Chondrocyte (in vitro differentiated cells): ENCODE measurements around the gene ITGB4. TPM values are rescaled to one million over a fixed set of nuclear protein-coding genes. Genes with fewer than 3 reads are reported as not detected.
A peak's percentile ranks its signal among the peaks of the same experiment; 100 is the strongest.

Source experiments
- DNase-seq: peaks from one replicate; pipeline ENCODE4 v3.0.0; 2021; ENCODE audit warnings: mixed read lengths, low spot score
- H3K27ac Mint-ChIP-seq: one replicate; pipeline ENCODE4 v1.8.0; 2021; ENCODE audit warnings: mild to moderate bottlenecking, moderate library complexity, mixed read lengths; ENCODE audit not compliant: unreplicated experiment
- H3K27me3 Mint-ChIP-seq: 2 replicates; pipeline ENCODE4 v1.8.0; 2021; ENCODE audit warnings: low read depth, mixed read lengths
- H3K36me3 Mint-ChIP-seq: 2 replicates; pipeline ENCODE4 v1.8.0; 2021; ENCODE audit warnings: low read depth, mixed read lengths
- H3K4me1 Mint-ChIP-seq: 2 replicates; pipeline ENCODE4 v1.8.0; 2021; ENCODE audit warnings: low read depth, mild to moderate bottlenecking, mixed read lengths
- H3K4me3 Mint-ChIP-seq: one replicate; pipeline ENCODE4 v1.8.0; 2021; ENCODE audit warnings: mild to moderate bottlenecking, moderate library complexity, mixed read lengths; ENCODE audit not compliant: unreplicated experiment
- H3K9me3 Mint-ChIP-seq: 2 replicates; pipeline ENCODE4 v1.8.0; 2021; ENCODE audit warnings: low read depth, mixed read lengths
- CTCF ChIP-seq: fragments of 200-600 bp; sonication (generic); IDR thresholded peaks from 2 replicates; pipeline ENCODE4 v1.5.0; 2021; ENCODE audit warnings: antibody characterized with exemption, mild to moderate bottlenecking, moderate library complexity
- total RNA-seq: library from RNA; stranded (reverse); gene quantifications from 3 replicates; pipeline ENCODE4 v1.2.1, GENCODE V29; 2021

The ITGB4 gene
- total RNA-seq, 1 donor from 2014 or later = 5.6 TPM

- Mint-ChIP-seq H3K27me3 (no peaks in the 10 kb centered on the region), H3K4me1 (peaks cover 25% of the 10 kb centered on the region), H3K27ac (no peak overlapping the region), H3K4me3 (no peak overlapping the region), H3K36me3 (peaks cover 20% of the 10 kb centered on the region), H3K9me3 (no peaks in the 10 kb centered on the region)
- DNase-seq = no peak
- no peak for TF ChIP-seq CTCF
Observed at GRCh38 chr17:75773808-75774470, 52.7 kb downstream of the ITGB4 start.

- Mint-ChIP-seq H3K27me3 (no peaks in the 10 kb centered on the region), H3K9me3 (no peaks in the 10 kb centered on the region), H3K36me3 (peaks cover 21% of the 10 kb centered on the region), H3K27ac (peak overlapping the region; percentile 18), H3K4me3 (no peak overlapping the region), H3K4me1 (peaks cover 26% of the 10 kb centered on the region)
- no peak for TF ChIP-seq CTCF
- no peak for DNase-seq
Observed at GRCh38 chr17:75774471-75774990, 53.3 kb downstream of the ITGB4 start.

GRCh38 chr17:75774991-75775668, 53.9 kb downstream of the ITGB4 start:
- Mint-ChIP-seq H3K36me3 (peaks cover 23% of the 10 kb centered on the region), H3K9me3 (no peaks in the 10 kb centered on the region), H3K4me3 (no peak overlapping the region), H3K27ac (peak overlapping the region; percentile 59), H3K4me1 (peaks cover 32% of the 10 kb centered on the region), H3K27me3 (no peaks in the 10 kb centered on the region)
- no peak for DNase-seq
- TF ChIP-seq CTCF = no peak

GRCh38 chr17:75776386-75777295, 55.4 kb downstream of the ITGB4 start:
- Mint-ChIP-seq H3K4me3 (peak overlapping the region; percentile 90), H3K27ac (peak overlapping the region; percentile 76), H3K27me3 (no peaks in the 10 kb centered on the region), H3K9me3 (no peaks in the 10 kb centered on the region), H3K36me3 (peaks cover 23% of the 10 kb centered on the region), H3K4me1 (peaks cover 32% of the 10 kb centered on the region)
- TF ChIP-seq CTCF = no peak
- no peak for DNase-seq
